ENCODE data around the gene RGS3. TPM values are rescaled to one million over a fixed set of nuclear protein-coding genes. Genes with fewer than 3 reads are reported as not detected.
A peak's percentile ranks its signal among the peaks of the same experiment; 100 is the strongest.

The RGS3 gene
- total RNA-seq, 1 donor from 2014 or later = 187 TPM

DNA sequence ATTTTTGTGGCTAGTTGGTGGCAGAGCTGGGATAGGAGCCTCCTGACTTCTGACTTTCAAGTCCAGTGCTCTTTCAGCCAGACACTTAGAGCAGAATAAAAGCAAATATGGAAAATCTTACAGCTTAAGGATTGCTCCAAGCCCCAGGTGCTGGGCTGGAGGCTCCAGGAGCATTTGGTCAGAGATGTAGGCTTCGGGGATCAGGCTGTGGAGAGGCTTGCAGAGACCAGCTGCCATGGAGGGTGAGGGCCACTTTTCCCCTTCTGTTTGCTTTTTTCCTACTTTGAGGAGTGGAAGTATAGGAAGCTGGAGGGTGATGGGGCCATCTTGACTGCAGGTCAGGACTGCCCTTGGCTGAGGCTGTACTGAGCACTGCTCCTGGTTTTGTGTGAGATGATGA is 58.9 kb downstream of the RGS3 start:
- intact Hi-C loops (cut with micrococcal nuclease) = loop anchor here (10.0 kb wide), 1 partner anchor 52 kb away; no protein-coding TSS in a partner anchor
- no peaks in the 10 kb centered on the region for H3K27me3 ChIP-seq (ENCODE audit: low read depth)
- peaks cover 22% of the 10 kb centered on the region for H3K36me3 ChIP-seq
- H3K4me1 ChIP-seq = peaks cover 89% of the 10 kb centered on the region
- peak overlapping the region; percentile 33 for H3K4me3 ChIP-seq
- H3K9me3 ChIP-seq (replicated peaks) = no peaks in the 10 kb centered on the region
- DNase-seq = no peak
- TF ChIP-seq CTCF (IDR thresholded peaks at IDR 0.05; ENCODE audit: borderline replicate concordance) = no peak
- H3K27ac ChIP-seq (replicated peaks) = peak overlapping the region; percentile 84

GRCh38 chr9:113522858-113523257 is 59.3 kb downstream of the RGS3 start:
- Histone ChIP-seq H3K4me3 (peak overlapping the region; percentile 33), H3K9me3 (replicated peaks) (no peaks in the 10 kb centered on the region), H3K4me1 (peaks cover 93% of the 10 kb centered on the region), H3K36me3 (peaks cover 18% of the 10 kb centered on the region), H3K27ac (replicated peaks) (peak overlapping the region; percentile 84), H3K27me3 (ENCODE audit: low read depth) (no peaks in the 10 kb centered on the region)
- no peak for TF ChIP-seq CTCF (IDR thresholded peaks at IDR 0.05; ENCODE audit: borderline replicate concordance)
- intact Hi-C loops (cut with micrococcal nuclease) = loop anchor here (10.0 kb wide), 1 partner anchor 52 kb away; no protein-coding TSS in a partner anchor
- DNase-seq = no peak

- Histone ChIP-seq H3K27me3 (ENCODE audit: low read depth) (no peaks in the 10 kb centered on the region), H3K4me1 (peaks cover 99% of the 10 kb centered on the region), H3K27ac (replicated peaks) (peak overlapping the region; percentile 84), H3K36me3 (peaks cover 17% of the 10 kb centered on the region), H3K4me3 (peak overlapping the region; percentile 33), H3K9me3 (replicated peaks) (no peaks in the 10 kb centered on the region)
- intact Hi-C loops (cut with micrococcal nuclease) = loop anchor here (10.0 kb wide), 1 partner anchor 51 kb away; no protein-coding TSS in a partner anchor
- DNase-seq = peak; percentile 60
- TF ChIP-seq CTCF (IDR thresholded peaks at IDR 0.05; ENCODE audit: borderline replicate concordance) = no peak
Observed at GRCh38 chr9:113523421-113524141, 60.1 kb downstream of the RGS3 start.

- H3K9me3 ChIP-seq (replicated peaks) = no peaks in the 10 kb centered on the region
- peaks cover 96% of the 10 kb centered on the region for H3K4me1 ChIP-seq
- DNase-seq = no peak
- H3K36me3 ChIP-seq = peaks cover 20% of the 10 kb centered on the region
- H3K27me3 ChIP-seq (ENCODE audit: low read depth) = no peaks in the 10 kb centered on the region
- peak overlapping the region; percentile 33 for H3K4me3 ChIP-seq
- H3K27ac ChIP-seq (replicated peaks) = peak overlapping the region; percentile 84
- TF ChIP-seq CTCF (IDR thresholded peaks at IDR 0.05; ENCODE audit: borderline replicate concordance) = no peak
- intact Hi-C loops (cut with micrococcal nuclease) = loop anchor here (10.0 kb wide), 1 partner anchor 50 kb away; no protein-coding TSS in a partner anchor
Observed at GRCh38 chr9:113524468-113524867, 60.9 kb downstream of the RGS3 start.

DNA sequence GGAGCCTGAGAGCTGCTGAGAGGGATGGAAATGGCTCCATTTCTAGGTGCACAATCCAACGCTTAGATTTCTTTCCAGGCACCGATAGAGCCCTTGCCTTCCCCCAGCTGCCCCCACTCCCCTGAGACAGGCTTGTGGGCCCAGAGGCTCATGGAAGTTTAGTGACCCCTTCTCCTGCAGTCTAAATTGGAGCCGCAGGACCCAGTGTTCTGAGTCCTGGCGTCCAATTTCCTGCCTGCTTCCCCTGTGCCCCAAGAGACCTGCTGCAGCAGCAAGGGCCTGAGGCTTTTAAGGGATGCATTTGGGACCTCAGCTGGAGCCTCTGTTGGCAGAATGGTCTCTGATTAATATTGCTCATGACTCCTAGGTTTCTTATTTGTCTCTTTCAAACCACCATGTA is 61.7 kb downstream of the RGS3 start:
- peaks cover 96% of the 10 kb centered on the region for H3K4me1 ChIP-seq
- no peaks in the 10 kb centered on the region for H3K9me3 ChIP-seq (replicated peaks)
- H3K36me3 ChIP-seq = peaks cover 27% of the 10 kb centered on the region
- intact Hi-C loops (cut with micrococcal nuclease) = loop anchor here (10.0 kb wide), 1 partner anchor 50 kb away; no protein-coding TSS in a partner anchor
- no peak overlapping the region for H3K4me3 ChIP-seq
- no peak for TF ChIP-seq CTCF (IDR thresholded peaks at IDR 0.05; ENCODE audit: borderline replicate concordance)
- no peak for DNase-seq
- H3K27ac ChIP-seq (replicated peaks) = peak overlapping the region; percentile 84
- no peaks in the 10 kb centered on the region for H3K27me3 ChIP-seq (ENCODE audit: low read depth)

Data from left ventricle myocardium inferior (tissue), 1 donor.